HFF-Myc (cell line): ENCODE results near the gene DPF3.
"Not testable (repeated sequence)": the region's sequence is repeated elsewhere in the genome, so short reads cannot be mapped to it uniquely, and the experiment has no call there.

Experiments
- DNase-seq: peaks from one replicate; pipeline ENCODE4 v3.0.0-alpha.2; 2011; ENCODE audit warnings: low read depth; ENCODE audit errors: extremely low read depth
- H3K4me3 ChIP-seq: replicated peaks from 2 replicates; pipeline ENCODE4 v1.5.1; 2011; ENCODE audit warnings: low read depth, mild to moderate bottlenecking, control low read depth, low read length
- TF ChIP-seq, protein P1 (sequence below): IDR thresholded peaks from 2 replicates; pipeline ENCODE4 v1.5.1; 2012; ENCODE audit warnings: mild to moderate bottlenecking, low read depth, low read length, control low read depth; ENCODE audit errors: missing control alignments

Gene DPF3

DNA sequence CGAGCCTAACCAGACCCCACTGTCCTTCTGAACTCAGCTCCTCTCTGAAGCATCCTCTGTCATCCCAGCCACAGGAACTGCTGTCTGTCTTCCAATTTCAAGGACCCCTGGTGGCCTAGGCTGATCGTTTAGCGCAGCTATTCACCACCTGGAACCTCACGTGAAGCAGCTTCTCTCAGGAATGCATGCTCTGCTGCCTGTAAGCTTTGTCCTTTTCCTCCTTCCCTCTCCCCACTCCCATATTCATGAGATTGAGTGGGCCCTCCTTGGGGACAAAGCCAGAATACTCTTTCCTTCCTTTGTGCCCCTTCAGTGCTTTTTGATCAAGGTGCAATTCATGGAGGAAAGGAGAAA is 17.2 kb downstream of the DPF3 start:
- DNase-seq: no peak

DNA sequence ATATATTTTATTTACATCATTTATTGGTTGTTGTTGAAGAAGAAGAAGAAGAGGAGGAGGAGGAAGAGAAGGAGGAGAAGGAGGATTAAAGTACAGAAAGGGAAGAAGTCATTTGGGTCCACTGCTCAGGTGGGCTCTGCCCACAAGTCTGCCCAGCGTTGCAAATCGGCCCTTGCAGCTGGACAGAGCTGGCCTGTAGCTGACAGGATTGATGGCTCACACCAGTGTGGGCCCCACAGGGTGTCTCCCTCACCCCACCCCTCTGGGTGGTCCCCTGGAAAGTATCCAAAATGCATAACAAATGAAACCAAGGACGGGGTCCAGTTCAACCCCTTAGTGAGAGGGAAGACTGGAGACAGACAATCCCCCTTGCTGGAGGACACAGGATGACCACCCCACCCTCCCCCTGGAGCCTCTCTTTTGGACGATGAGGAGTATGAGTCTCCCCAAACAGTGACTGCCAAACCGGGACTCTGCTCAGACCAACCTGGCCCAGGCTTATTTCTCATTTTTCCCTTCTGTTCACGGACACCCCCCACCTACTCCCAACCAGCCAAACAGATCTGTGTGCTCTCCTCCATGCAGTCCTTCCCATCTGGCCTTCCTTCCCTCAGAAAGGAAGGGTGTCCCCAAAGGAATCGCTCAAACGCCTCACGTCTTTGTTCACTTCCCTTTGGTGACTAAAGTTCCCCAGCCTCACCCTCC is 17.7 kb downstream of the DPF3 start:
- H3K4me3 ChIP-seq: no peak overlapping the region
- no peak for DNase-seq
- TF ChIP-seq, protein P1, sequence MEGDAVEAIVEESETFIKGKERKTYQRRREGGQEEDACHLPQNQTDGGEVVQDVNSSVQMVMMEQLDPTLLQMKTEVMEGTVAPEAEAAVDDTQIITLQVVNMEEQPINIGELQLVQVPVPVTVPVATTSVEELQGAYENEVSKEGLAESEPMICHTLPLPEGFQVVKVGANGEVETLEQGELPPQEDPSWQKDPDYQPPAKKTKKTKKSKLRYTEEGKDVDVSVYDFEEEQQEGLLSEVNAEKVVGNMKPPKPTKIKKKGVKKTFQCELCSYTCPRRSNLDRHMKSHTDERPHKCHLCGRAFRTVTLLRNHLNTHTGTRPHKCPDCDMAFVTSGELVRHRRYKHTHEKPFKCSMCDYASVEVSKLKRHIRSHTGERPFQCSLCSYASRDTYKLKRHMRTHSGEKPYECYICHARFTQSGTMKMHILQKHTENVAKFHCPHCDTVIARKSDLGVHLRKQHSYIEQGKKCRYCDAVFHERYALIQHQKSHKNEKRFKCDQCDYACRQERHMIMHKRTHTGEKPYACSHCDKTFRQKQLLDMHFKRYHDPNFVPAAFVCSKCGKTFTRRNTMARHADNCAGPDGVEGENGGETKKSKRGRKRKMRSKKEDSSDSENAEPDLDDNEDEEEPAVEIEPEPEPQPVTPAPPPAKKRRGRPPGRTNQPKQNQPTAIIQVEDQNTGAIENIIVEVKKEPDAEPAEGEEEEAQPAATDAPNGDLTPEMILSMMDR: no peak

More for the DNA sequence above, 17.2 kb downstream of the DPF3 start:
- TF ChIP-seq, protein P1: no peak
- no peak overlapping the region for H3K4me3 ChIP-seq

DNA sequence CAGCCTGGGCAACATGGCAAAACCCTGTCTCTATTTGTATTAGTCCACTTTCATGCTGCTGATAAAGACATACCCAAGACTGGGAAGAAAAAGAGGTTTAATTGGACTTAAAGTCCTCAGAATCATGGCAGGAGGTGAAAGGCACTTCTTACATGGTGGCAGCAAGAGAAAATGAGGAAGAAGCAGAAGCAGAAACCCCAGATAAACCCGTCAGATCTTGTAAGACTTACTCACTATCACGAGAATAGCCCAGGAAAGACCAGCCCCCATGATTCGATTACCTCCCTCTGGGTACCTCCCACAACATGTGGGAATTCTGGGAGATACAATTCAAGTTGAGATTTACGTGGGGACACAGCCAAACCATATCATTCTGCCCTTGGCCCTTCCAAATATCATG is 23.0 kb downstream of the DPF3 start:
- DNase-seq, H3K4me3 ChIP-seq: not testable (repeated sequence)

DNA sequence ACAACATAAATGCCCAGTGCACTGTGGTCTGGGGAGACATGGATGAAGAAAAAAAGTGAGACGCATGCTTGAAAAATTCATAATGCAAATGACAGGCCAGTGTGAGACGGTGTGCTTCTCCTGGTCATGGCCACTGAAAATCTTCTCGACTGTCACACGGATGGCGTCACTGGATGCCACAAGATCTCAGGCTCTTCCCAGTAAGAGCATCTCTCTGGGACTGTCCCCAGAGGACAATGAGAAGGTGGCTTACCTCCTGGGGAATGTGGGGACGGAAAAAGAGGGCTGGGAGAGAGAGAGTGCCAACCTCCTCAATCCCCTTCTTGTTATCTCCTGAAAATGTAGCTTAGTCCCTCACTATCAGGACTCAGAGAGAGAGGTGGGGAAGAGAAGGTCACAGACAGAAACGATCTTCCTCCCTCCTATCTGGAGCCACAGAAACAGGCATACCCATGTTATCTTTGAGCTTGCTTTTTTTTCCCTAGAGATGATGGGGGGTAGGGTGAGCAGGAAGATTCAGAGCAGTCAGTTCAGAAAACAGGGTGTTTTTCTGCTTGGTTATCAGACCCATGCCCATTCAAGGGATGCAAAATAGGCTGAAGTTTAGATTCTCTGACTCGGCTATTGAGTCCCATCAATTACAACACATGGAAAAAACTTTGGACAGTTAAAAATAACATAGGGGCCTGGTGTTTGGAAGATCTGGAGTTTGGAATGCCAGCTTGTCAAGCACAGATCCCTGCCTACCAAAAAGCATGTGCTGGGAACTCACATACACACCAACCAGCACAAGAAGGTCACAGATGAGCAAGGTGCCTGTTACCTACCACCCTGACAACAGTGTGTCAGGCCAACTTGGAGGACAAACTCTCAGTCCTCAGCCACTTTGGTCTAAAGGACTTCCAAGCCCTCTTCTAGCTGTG is 24.2 kb downstream of the DPF3 start:
- no peak overlapping the region for H3K4me3 ChIP-seq
- TF ChIP-seq, protein P1: no peak
- DNase-seq: no peak

DNA sequence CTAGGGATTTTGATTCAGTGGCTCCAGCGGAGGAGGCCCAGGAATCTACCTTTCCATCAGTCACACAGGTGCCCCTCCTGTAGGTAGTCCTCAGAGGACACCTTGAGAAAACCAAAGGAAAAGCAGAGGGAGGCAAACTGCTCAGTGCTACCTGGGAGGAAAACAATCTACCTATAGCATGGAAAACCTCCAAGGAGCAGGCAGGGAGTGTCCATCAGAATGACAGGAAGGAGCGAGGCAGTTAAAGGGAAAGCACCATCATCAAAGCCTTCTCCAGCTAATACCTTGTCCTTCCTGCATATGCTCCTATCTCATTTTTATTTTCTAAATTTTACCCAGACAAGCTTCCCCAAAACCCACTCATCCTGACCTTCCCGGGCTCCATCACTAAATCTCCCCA is 25.4 kb downstream of the DPF3 start:
- no peak for DNase-seq
- TF ChIP-seq, protein P1: no peak
- H3K4me3 ChIP-seq: no peak overlapping the region

DNA sequence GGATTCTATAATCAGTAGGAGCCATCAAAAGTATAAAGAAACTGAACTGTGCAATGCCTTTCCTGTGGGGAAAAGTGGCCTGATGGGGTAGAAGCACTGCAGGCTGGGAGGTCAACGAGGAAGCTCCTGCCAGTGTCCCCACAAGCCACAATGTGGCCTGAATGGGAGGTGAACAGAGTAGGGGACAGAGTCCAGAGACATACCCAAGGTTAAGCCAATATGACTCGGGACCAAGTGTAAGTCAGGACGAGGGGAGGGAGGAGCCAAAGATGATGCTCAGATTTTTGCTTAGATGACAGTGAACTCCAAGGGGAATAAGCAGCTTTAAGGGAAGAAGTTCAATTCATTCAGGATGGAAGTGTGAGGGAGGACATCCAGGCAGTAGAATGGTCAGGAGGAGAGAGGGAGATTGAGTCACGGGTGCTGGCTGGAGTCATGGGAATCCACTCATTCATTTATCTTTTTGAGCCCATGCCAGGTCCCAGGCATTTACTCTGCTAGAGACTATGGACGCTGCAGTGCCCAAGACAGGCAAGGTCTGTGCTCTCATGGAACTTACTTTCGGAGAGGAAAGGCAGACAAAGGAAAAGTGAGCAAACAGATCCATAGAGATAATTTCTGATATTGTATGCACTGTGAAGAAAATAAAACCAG is 29.1 kb downstream of the DPF3 start:
- no peak for DNase-seq
- no peak overlapping the region for H3K4me3 ChIP-seq

More for the DNA sequence above, 29.1 kb downstream of the DPF3 start:
- TF ChIP-seq, protein P1: no peak
